Activated T-cell treated with anti-CD3 and anti-CD28 coated beads for 1 hour (primary cell): ENCODE data around the gene ERC2.

Source experiments
- DNase-seq: peaks from one replicate; pipeline ENCODE4 v3.0.0-alpha.2; 2020; ENCODE audit warnings: low read depth

ERC2 gene

GRCh38 chr3:55490276-55490913 lies 977.9 kb downstream of the ERC2 start:
- DNase-seq, result no peak

GRCh38 chr3:55489798-55490132 lies 978.5 kb downstream of the ERC2 start:
- no peak for DNase-seq

GRCh38 chr3:55488398-55489055 lies 979.7 kb downstream of the ERC2 start:
- DNase-seq, result no peak

GRCh38 chr3:55487381-55488241 lies 980.7 kb downstream of the ERC2 start:
- no peak for DNase-seq

- no peak for DNase-seq
These were observed 981.3 kb downstream of the ERC2 start, which contains the start of gene WNT5A for GRCh38 chr3:55486857-55487380. TSS of gene WNT5A (minus strand) at chr3:55487306. CDS start at chr3:55486985, 321 bp downstream.

GRCh38 chr3:55486101-55486856 lies 982.0 kb downstream of the ERC2 start:
- no peak for DNase-seq

GRCh38 chr3:55484801-55485791 lies 983.2 kb downstream of the ERC2 start:
- DNase-seq, result no peak

GRCh38 chr3:55484191-55484689 lies 984.0 kb downstream of the ERC2 start:
- no peak for DNase-seq

- no peak for DNase-seq
These were observed 984.8 kb downstream of the ERC2 start for GRCh38 chr3:55483196-55484095.

- DNase-seq, result no peak
These were observed 985.6 kb downstream of the ERC2 start for GRCh38 chr3:55482496-55483195.

GRCh38 chr3:55481744-55482495 lies 986.3 kb downstream of the ERC2 start:
- no peak for DNase-seq

- no peak for DNase-seq
These were observed 987.1 kb downstream of the ERC2 start for GRCh38 chr3:55480911-55481743.

- DNase-seq, result no peak
These were observed 990.7 kb downstream of the ERC2 start for GRCh38 chr3:55477306-55478303.

- DNase-seq, result no peak
These were observed 991.8 kb downstream of the ERC2 start for GRCh38 chr3:55476515-55476914.

- DNase-seq, result no peak
These were observed 994.0 kb downstream of the ERC2 start for GRCh38 chr3:55474213-55474632.

GRCh38 chr3:55473788-55474187 lies 994.5 kb downstream of the ERC2 start:
- no peak for DNase-seq
